Astrocyte (in vitro differentiated cells and primary cell): ENCODE measurements around the gene BAHCC1. TPM values are rescaled to one million over a fixed set of nuclear protein-coding genes. Genes with fewer than 3 reads are reported as not detected.
A peak's percentile ranks its signal among the peaks of the same experiment; 100 is the strongest.

Source experiments
- DNase-seq: peaks from one replicate; pipeline ENCODE4 v3.0.0-alpha.2; 2010; ENCODE audit warnings: low read depth
- FAIRE-seq: peaks from 2 replicates; lab custom pipeline; 2011; peaks lifted over from hg19 to GRCh38; lab: Jason Lieb, UNC
- H2AFZ ChIP-seq: 2 replicates; pipeline ENCODE4 v1.6.0; 2012; ENCODE audit warnings: low read depth, low read length, inconsistent platforms
- H3K27ac ChIP-seq: 2 replicates; pipeline ENCODE4 v1.5.1; 2011; ENCODE audit warnings: low read depth, low read length, inconsistent platforms
- H3K27me3 ChIP-seq: 2 replicates; pipeline ENCODE4 v1.6.0; 2011; ENCODE audit warnings: low read length, inconsistent platforms; ENCODE audit not compliant: insufficient read depth
- H3K36me3 ChIP-seq: 2 replicates; pipeline ENCODE4 v1.5.1; 2011; ENCODE audit warnings: low read length, inconsistent platforms; ENCODE audit not compliant: insufficient read depth
- H3K4me1 ChIP-seq: 2 replicates; pipeline ENCODE4 v1.5.1; 2011; ENCODE audit warnings: low read length, inconsistent platforms; ENCODE audit not compliant: insufficient read depth
- H3K4me2 ChIP-seq: 2 replicates; pipeline ENCODE4 v1.6.0; 2012; ENCODE audit warnings: low read length, inconsistent platforms
- H3K4me3 ChIP-seq: 2 replicates; pipeline ENCODE4 v1.5.1; 2011; ENCODE audit warnings: low read depth, mild to moderate bottlenecking, low read length, inconsistent platforms; ENCODE audit not compliant: insufficient read depth
- H3K79me2 ChIP-seq: 2 replicates; pipeline ENCODE4 v1.6.0; 2012; ENCODE audit warnings: mild to moderate bottlenecking, low read length, inconsistent platforms; ENCODE audit not compliant: insufficient read depth
- H3K9ac ChIP-seq: 2 replicates; pipeline ENCODE4 v1.6.0; 2012; ENCODE audit warnings: mild to moderate bottlenecking, low read length, inconsistent platforms
- H3K9me3 ChIP-seq: 2 replicates; pipeline ENCODE4 v1.5.1; 2012; ENCODE audit warnings: low read depth, mild to moderate bottlenecking, low read length, inconsistent platforms; ENCODE audit not compliant: insufficient read depth
- H4K20me1 ChIP-seq: 2 replicates; pipeline ENCODE4 v1.6.0; 2012; ENCODE audit warnings: low read length, inconsistent platforms; ENCODE audit not compliant: insufficient read depth
- H3K27ac Mint-ChIP-seq: one replicate; pipeline ENCODE4 v1.8.0; 2021; ENCODE audit warnings: mild to moderate bottlenecking, mixed read lengths; ENCODE audit not compliant: unreplicated experiment
- H3K27me3 Mint-ChIP-seq: one replicate; pipeline ENCODE4 v1.8.0; 2021; ENCODE audit warnings: low read depth, mixed read lengths; ENCODE audit not compliant: unreplicated experiment
- H3K36me3 Mint-ChIP-seq: one replicate; pipeline ENCODE4 v1.8.0; 2021; ENCODE audit warnings: low read depth, mixed read lengths; ENCODE audit not compliant: unreplicated experiment
- H3K4me1 Mint-ChIP-seq: one replicate; pipeline ENCODE4 v1.8.0; 2021; ENCODE audit warnings: low read depth, mixed read lengths; ENCODE audit not compliant: unreplicated experiment
- H3K4me3 Mint-ChIP-seq: one replicate; pipeline ENCODE4 v1.8.0; 2021; ENCODE audit warnings: mild to moderate bottlenecking, moderate library complexity, mixed read lengths; ENCODE audit not compliant: unreplicated experiment
- H3K9me3 Mint-ChIP-seq: one replicate; pipeline ENCODE4 v1.8.0; 2021; ENCODE audit warnings: mild to moderate bottlenecking, mixed read lengths; ENCODE audit not compliant: unreplicated experiment
- EZH2 ChIP-seq: IDR thresholded peaks from 2 replicates; pipeline ENCODE4 v1.6.1; 2012; ENCODE audit warnings: mild to moderate bottlenecking, low read length, inconsistent platforms; ENCODE audit not compliant: insufficient read depth
- total RNA-seq: library from RNA; stranded (reverse); gene quantifications from 2 replicates; pipeline ENCODE4 v1.2.1, GENCODE V29; 2021
- TF ChIP-seq, protein P1 (sequence below): IDR thresholded peaks from 2 replicates; pipeline ENCODE4 v1.5.1; 2011; ENCODE audit warnings: low read depth, mild to moderate bottlenecking, inconsistent platforms, low read length, moderate library complexity; ENCODE audit not compliant: insufficient read depth

The BAHCC1 gene
- total RNA-seq, 1 donor from 2014 or later = 18.5 TPM

- peaks cover 37% of the 10 kb centered on the region for H3K36me3 Mint-ChIP-seq
- H3K9me3 ChIP-seq = no peaks in the 10 kb centered on the region
- peak within 1 kb of the TSS; percentile 91 for H3K27ac ChIP-seq
- H3K4me3 ChIP-seq = peak within 1 kb of the TSS; percentile 98
- DNase-seq = peak; percentile 79
- H4K20me1 ChIP-seq = peaks cover 64% of the 10 kb centered on the region
- peaks cover 8% of the 10 kb centered on the region for H3K4me1 Mint-ChIP-seq
- H3K4me3 Mint-ChIP-seq = peak within 1 kb of the TSS; percentile 95
- no peak for FAIRE-seq
- H3K79me2 ChIP-seq = peaks cover 87% of the 10 kb centered on the region
- peaks cover 29% of the 10 kb centered on the region for H3K4me1 ChIP-seq
- H3K27me3 ChIP-seq = no peaks in the 10 kb centered on the region
- H3K27me3 Mint-ChIP-seq = no peaks in the 10 kb centered on the region
- peak within 1 kb of the TSS; percentile 98 for H3K4me2 ChIP-seq
- H2AFZ ChIP-seq = no peak within 1 kb of the TSS
- no peaks in the 10 kb centered on the region for H3K9me3 Mint-ChIP-seq
- H3K27ac Mint-ChIP-seq = peak within 1 kb of the TSS; percentile 93
- no peak for TF ChIP-seq EZH2
- TF ChIP-seq, protein P1, sequence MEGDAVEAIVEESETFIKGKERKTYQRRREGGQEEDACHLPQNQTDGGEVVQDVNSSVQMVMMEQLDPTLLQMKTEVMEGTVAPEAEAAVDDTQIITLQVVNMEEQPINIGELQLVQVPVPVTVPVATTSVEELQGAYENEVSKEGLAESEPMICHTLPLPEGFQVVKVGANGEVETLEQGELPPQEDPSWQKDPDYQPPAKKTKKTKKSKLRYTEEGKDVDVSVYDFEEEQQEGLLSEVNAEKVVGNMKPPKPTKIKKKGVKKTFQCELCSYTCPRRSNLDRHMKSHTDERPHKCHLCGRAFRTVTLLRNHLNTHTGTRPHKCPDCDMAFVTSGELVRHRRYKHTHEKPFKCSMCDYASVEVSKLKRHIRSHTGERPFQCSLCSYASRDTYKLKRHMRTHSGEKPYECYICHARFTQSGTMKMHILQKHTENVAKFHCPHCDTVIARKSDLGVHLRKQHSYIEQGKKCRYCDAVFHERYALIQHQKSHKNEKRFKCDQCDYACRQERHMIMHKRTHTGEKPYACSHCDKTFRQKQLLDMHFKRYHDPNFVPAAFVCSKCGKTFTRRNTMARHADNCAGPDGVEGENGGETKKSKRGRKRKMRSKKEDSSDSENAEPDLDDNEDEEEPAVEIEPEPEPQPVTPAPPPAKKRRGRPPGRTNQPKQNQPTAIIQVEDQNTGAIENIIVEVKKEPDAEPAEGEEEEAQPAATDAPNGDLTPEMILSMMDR = no peak
- H3K36me3 ChIP-seq = peaks cover 31% of the 10 kb centered on the region
- H3K9ac ChIP-seq = peak within 1 kb of the TSS; percentile 88
Observed at GRCh38 chr17:81512562-81513371, 117.5 kb downstream of the BAHCC1 start, which contains the start of gene ACTG1. TSS of gene ACTG1 (minus strand) at chr17:81512799. CDS start at chr17:81512354, 445 bp downstream.

DNA sequence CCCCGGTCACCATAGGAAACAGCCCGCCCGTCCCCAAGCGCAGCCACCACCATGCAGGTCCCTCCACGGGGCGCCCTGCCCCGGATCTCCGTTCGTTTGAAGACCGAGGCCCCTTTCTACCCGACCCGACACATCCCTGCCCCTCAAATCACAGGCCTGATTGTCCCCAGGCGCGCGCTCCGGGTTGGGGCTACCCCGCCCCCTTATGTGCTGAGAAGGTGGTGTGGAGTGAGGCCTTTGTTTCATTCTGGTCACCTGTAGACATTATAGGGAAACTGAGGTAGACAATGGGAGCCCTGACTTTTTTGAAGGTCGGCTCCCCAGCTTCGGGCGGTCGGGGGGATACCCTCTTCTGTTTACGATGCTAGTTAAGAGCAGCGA lies 118.1 kb downstream of the BAHCC1 start:
- peak overlapping the region; percentile 76 for H3K4me3 ChIP-seq
- peaks cover 92% of the 10 kb centered on the region for H3K79me2 ChIP-seq
- FAIRE-seq (no peak), DNase-seq (no peak)
- no peak overlapping the region for H2AFZ ChIP-seq
- no peaks in the 10 kb centered on the region for H3K27me3 ChIP-seq
- peaks cover 32% of the 10 kb centered on the region for H3K36me3 Mint-ChIP-seq
- H3K4me3 Mint-ChIP-seq = peak overlapping the region; percentile 82
- H3K4me1 Mint-ChIP-seq = peaks cover 12% of the 10 kb centered on the region
- TF ChIP-seq, protein P1 = no peak
- no peak for TF ChIP-seq EZH2
- no peaks in the 10 kb centered on the region for H3K9me3 ChIP-seq
- H3K27ac Mint-ChIP-seq = peak overlapping the region; percentile 93
- no peaks in the 10 kb centered on the region for H3K27me3 Mint-ChIP-seq
- no peaks in the 10 kb centered on the region for H3K9me3 Mint-ChIP-seq
- peak overlapping the region; percentile 90 for H3K4me2 ChIP-seq
- H3K9ac ChIP-seq = peak overlapping the region; percentile 85
- peak overlapping the region; percentile 91 for H3K27ac ChIP-seq
- H3K4me1 ChIP-seq = peaks cover 35% of the 10 kb centered on the region
- H4K20me1 ChIP-seq = peaks cover 64% of the 10 kb centered on the region
- peaks cover 31% of the 10 kb centered on the region for H3K36me3 ChIP-seq
